Endothelial cell of umbilical vein (primary cell): ENCODE data around the gene PRG2. TPM values are rescaled to one million over a fixed set of nuclear protein-coding genes. Genes with fewer than 3 reads are reported as not detected.

Experiments used
- BruUV-seq: library from RNA; stranded (reverse); fragments of 400-500 nt; replicated peaks from 2 replicates; lab custom pipeline; 2021; lab: Mats Ljungman, UMichigan
- CTCF ChIA-PET: fragments of 300-600, 350-600 bp; sonication (Branson Sonifier 250); formaldehyde crosslinking; loops from one replicate; lab custom pipeline; 2021; ENCODE audit warnings: antibody characterized with exemption, inconsistent platforms; lab: Charles Lee
- POLR2A ChIA-PET: fragments of 300-600, 350-600 bp; sonication (Branson Sonifier 250); formaldehyde crosslinking; loops from one replicate; lab custom pipeline; 2021; ENCODE audit warnings: antibody characterized with exemption, inconsistent platforms; lab: Charles Lee
- DNase-seq: peaks from one replicate; pipeline ENCODE4 v3.0.0-alpha.2; 2011; ENCODE audit warnings: low read depth, low spot score
- FAIRE-seq: peaks from 2 replicates; lab custom pipeline; 2011; peaks lifted over from hg19 to GRCh38; lab: Jason Lieb, UNC
- H2AFZ ChIP-seq: 2 replicates; pipeline ENCODE4 v1.6.0; 2012; ENCODE audit warnings: low read depth, low read length, control low read depth, inconsistent platforms
- H3K27ac ChIP-seq: 2 replicates; pipeline ENCODE4 v1.5.1; 2011; ENCODE audit warnings: low read depth, mild to moderate bottlenecking, control low read depth, low read length, moderate library complexity; ENCODE audit not compliant: insufficient read depth
- H3K27me3 ChIP-seq, 2 experiments: 2 replicates each; pipeline versions ENCODE4 v1.6.0 to v1.6.1; 2011; ENCODE audit warnings: low read length in 2 of 2, mixed read lengths in 1 of 2; ENCODE audit not compliant: control insufficient read depth in 2 of 2, insufficient read depth in 2 of 2
- H3K36me3 ChIP-seq, 2 experiments: 2 replicates in 1 of 2; 3 replicates in 1 of 2; pipeline ENCODE4 v1.5.1; 2011; ENCODE audit warnings: low read length in 2 of 2, mild to moderate bottlenecking in 1 of 2, moderate library complexity in 1 of 2; ENCODE audit not compliant: control insufficient read depth in 2 of 2, insufficient read depth in 2 of 2; ENCODE audit errors: extremely low read depth in 1 of 2
- H3K4me1 ChIP-seq: 3 replicates; pipeline ENCODE4 v1.5.1; 2011; ENCODE audit warnings: mild to moderate bottlenecking, low read length; ENCODE audit not compliant: control insufficient read depth, insufficient read depth; ENCODE audit errors: extremely low read depth
- H3K4me2 ChIP-seq: 2 replicates; pipeline ENCODE4 v1.6.1; 2011; ENCODE audit warnings: low read length, control low read depth, mixed read lengths; ENCODE audit not compliant: insufficient read depth
- H3K4me3 ChIP-seq, 3 experiments: fragments of 200-600 bp in 1 of 3; sonication (generic), shearing (Covaris generic) in 1 of 3; replicated peaks in 1 of 3; 2 replicates each; pipeline ENCODE4 v1.5.1; 2011 to 2016; ENCODE audit warnings: control low read depth in 3 of 3, low read length in 3 of 3, mild to moderate bottlenecking in 2 of 3, inconsistent platforms in 1 of 3, low read depth in 1 of 3, moderate library complexity in 1 of 3; ENCODE audit not compliant: insufficient read depth in 1 of 3
- H3K79me2 ChIP-seq: 2 replicates; pipeline ENCODE4 v1.6.0; 2012; ENCODE audit warnings: low read length, inconsistent platforms; ENCODE audit not compliant: control insufficient read depth, insufficient read depth
- H3K9ac ChIP-seq: replicated peaks from 2 replicates; pipeline ENCODE3; 2011; ENCODE audit warnings: low read length, control low read depth; ENCODE audit not compliant: insufficient read depth; ENCODE audit errors: extremely low read depth
- H3K9me1 ChIP-seq: replicated peaks from 3 replicates; pipeline ENCODE4 v1.6.0; 2011; ENCODE audit warnings: mild to moderate bottlenecking, low read length; ENCODE audit not compliant: control insufficient read depth, insufficient read depth; ENCODE audit errors: extremely low read depth
- H3K9me3 ChIP-seq: replicated peaks from 2 replicates; pipeline ENCODE4 v1.5.1; 2012; ENCODE audit warnings: low read length, inconsistent platforms; ENCODE audit not compliant: control insufficient read depth, insufficient read depth
- H4K20me1 ChIP-seq: replicated peaks from 2 replicates; pipeline ENCODE3; 2011; ENCODE audit warnings: mild to moderate bottlenecking, low read length; ENCODE audit not compliant: control insufficient read depth, insufficient read depth; ENCODE audit errors: extremely low read depth
- EZH2 ChIP-seq: IDR thresholded peaks from 2 replicates; pipeline ENCODE4 v1.6.1; 2012; ENCODE audit warnings: borderline replicate concordance, low read depth, mild to moderate bottlenecking, moderate library complexity, low read length, inconsistent platforms; ENCODE audit not compliant: severe bottlenecking
- FOS ChIP-seq: IDR thresholded peaks from 2 replicates; pipeline ENCODE4 v1.6.1; 2011; ENCODE audit warnings: mild to moderate bottlenecking, low read length, moderate library complexity, borderline replicate concordance; ENCODE audit not compliant: insufficient read depth
- GATA2 ChIP-seq: IDR thresholded peaks from 2 replicates; pipeline ENCODE4 v1.7.0; 2011; ENCODE audit warnings: low read depth, mild to moderate bottlenecking, moderate library complexity, mixed read lengths, low read length; ENCODE audit not compliant: insufficient read length, insufficient read depth
- JUN ChIP-seq: IDR thresholded peaks from 2 replicates; pipeline ENCODE4 v1.6.1; 2011; ENCODE audit warnings: borderline replicate concordance, low read depth; ENCODE audit not compliant: insufficient read length, insufficient read depth
- MAX ChIP-seq: IDR thresholded peaks from 2 replicates; pipeline ENCODE4 v1.6.1; 2011; ENCODE audit not compliant: insufficient read depth, insufficient read length
- MYC ChIP-seq: IDR thresholded peaks from one replicate; pipeline ENCODE4 v1.6.1; 2011; ENCODE audit warnings: mild to moderate bottlenecking, low read depth, low read length
- POLR2A ChIP-seq: IDR thresholded peaks from 2 replicates; pipeline ENCODE4 v1.6.1; 2012; ENCODE audit warnings: low read depth, mild to moderate bottlenecking, control low read depth, low read length
- POLR2AphosphoS5 ChIP-seq: IDR thresholded peaks from 2 replicates; pipeline ENCODE4 v1.6.1; 2012; ENCODE audit warnings: low read depth, mild to moderate bottlenecking, control low read depth, low read length, moderate library complexity; ENCODE audit not compliant: insufficient read depth
- dilution Hi-C: fragments of 300-500 bp; cut with MboI; formaldehyde crosslinking; loops from one replicate; pipeline ENCODE4 v1.15.0; 2019; ENCODE audit warnings: low sequenced_read_pairs; ENCODE audit not compliant: extremely low pct_ligation_motif_present
- intact Hi-C: fragments of 100-400 bp; cut with micrococcal nuclease; formaldehyde crosslinking; loops from one replicate; pipeline ENCODE4 v1.10.0; 2022
- polyA plus RNA-seq, 4 experiments: library from polyadenylated mRNA; depleted of rRNA in 3 of 4; stranded (reverse) in 3 of 4; unstranded in 1 of 4; fragments of >200 nt; gene quantifications; 2 replicates each; pipeline versions ENCODE4 v1.2.1 to v1.2.3, GENCODE V29; 2011 to 2012; ENCODE audit warnings: missing spikeins in 1 of 4
- total RNA-seq: library from RNA; stranded (reverse); gene quantifications from 2 replicates; pipeline ENCODE4 v1.2.3, GENCODE V29; 2021
- TF ChIP-seq, protein P1 (sequence below), 2 donors: IDR thresholded peaks; 1 replicate in 1 of 2; 2 replicates in 1 of 2; pipeline ENCODE4 v1.5.1; 2011; ENCODE audit warnings: low read length in 2 of 2, mild to moderate bottlenecking in 2 of 2, moderate library complexity in 2 of 2, control low read depth in 1 of 2, inconsistent platforms in 1 of 2, low read depth in 1 of 2; ENCODE audit not compliant: insufficient read depth in 1 of 2; ENCODE audit errors: extremely low read depth in 1 of 2

Gene PRG2
- total and polyA plus RNA-seq, 2 donors (not counting 3 experiments of a cell fraction or from before 2014, with no cell fraction given), result 0.08 to 0.55 TPM

- Histone ChIP-seq H4K20me1 (no peaks in the 10 kb centered on the region), H3K27ac (no peak overlapping the region), H3K4me3 (no peak overlapping the region), H3K79me2 (peaks cover 6% of the 10 kb centered on the region), H3K4me1 (peaks cover 20% of the 10 kb centered on the region), H3K9me1 (no peaks in the 10 kb centered on the region), H3K4me2 (no peak overlapping the region), H3K9me3 (no peaks in the 10 kb centered on the region), H2AFZ (no peak overlapping the region), H3K36me3 (peaks cover 16 to 20% of the 10 kb centered on the region in 2 experiments), H3K27me3 (no peaks in the 10 kb centered on the region), H3K9ac (no peak overlapping the region)
- ChIA-PET POLR2A (no interaction called here), CTCF (interaction anchor here (0.7 kb wide), 2 partner anchors 38 kb away, joined by 3 to 4 read pairs; partner anchors contain the start of gene PRG3)
- FAIRE-seq, result no peak
- BruUV-seq, result no TSS peak
- no peak for DNase-seq
- dilution Hi-C loops (no loop called here), intact Hi-C loops (no loop called here)
- TF ChIP-seq GATA2, result no peak
Measured at GRCh38 chr11:57419146-57419545, 28.7 kb upstream of the PRG2 start.

- H3K4me3 ChIP-seq, result no peak overlapping the region
- POLR2A ChIA-PET, result no interaction called here
- intact Hi-C loops, result no loop called here
- no peaks in the 10 kb centered on the region for H3K9me3 ChIP-seq
- TF ChIP-seq JUN (no peak), POLR2A (no peak), FOS (no peak), MYC (no peak), EZH2 (no peak), POLR2AphosphoS5 (no peak), GATA2 (no peak), MAX (no peak)
- TF ChIP-seq, protein P1, sequence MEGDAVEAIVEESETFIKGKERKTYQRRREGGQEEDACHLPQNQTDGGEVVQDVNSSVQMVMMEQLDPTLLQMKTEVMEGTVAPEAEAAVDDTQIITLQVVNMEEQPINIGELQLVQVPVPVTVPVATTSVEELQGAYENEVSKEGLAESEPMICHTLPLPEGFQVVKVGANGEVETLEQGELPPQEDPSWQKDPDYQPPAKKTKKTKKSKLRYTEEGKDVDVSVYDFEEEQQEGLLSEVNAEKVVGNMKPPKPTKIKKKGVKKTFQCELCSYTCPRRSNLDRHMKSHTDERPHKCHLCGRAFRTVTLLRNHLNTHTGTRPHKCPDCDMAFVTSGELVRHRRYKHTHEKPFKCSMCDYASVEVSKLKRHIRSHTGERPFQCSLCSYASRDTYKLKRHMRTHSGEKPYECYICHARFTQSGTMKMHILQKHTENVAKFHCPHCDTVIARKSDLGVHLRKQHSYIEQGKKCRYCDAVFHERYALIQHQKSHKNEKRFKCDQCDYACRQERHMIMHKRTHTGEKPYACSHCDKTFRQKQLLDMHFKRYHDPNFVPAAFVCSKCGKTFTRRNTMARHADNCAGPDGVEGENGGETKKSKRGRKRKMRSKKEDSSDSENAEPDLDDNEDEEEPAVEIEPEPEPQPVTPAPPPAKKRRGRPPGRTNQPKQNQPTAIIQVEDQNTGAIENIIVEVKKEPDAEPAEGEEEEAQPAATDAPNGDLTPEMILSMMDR (IDR thresholded peaks at IDR 0.05; ENCODE audit: extremely low read depth in 1 of 2, insufficient read depth in 1 of 2, low read depth in 1 of 2, low read length in 2 of 2), result no peak
- peaks cover 24% of the 10 kb centered on the region for H3K4me1 ChIP-seq
- DNase-seq, result no peak
- CTCF ChIA-PET, result interaction anchor here (0.8 to 1.1 kb wide), 2 partner anchors 10 to 68 kb away, joined by 3 read pairs; no protein-coding TSS in a partner anchor
- no TSS peak for BruUV-seq
- H2AFZ ChIP-seq, result no peak overlapping the region
- dilution Hi-C loops, result no loop called here
- H3K27me3 ChIP-seq, result no peaks in the 10 kb centered on the region
- H3K4me2 ChIP-seq, result no peak overlapping the region
- H3K36me3 ChIP-seq, result peaks cover 16 to 20% of the 10 kb centered on the region in 2 experiments
- FAIRE-seq, result no peak
- no peak overlapping the region for H3K27ac ChIP-seq
- H4K20me1 ChIP-seq, result no peaks in the 10 kb centered on the region
- H3K79me2 ChIP-seq, result no peaks in the 10 kb centered on the region
- H3K9me1 ChIP-seq, result no peaks in the 10 kb centered on the region
- H3K9ac ChIP-seq, result no peak overlapping the region
Measured at GRCh38 chr11:57418131-57418530, 27.7 kb upstream of the PRG2 start.
